A673 (cell line): ENCODE results near the gene GPATCH2L. TPM values are rescaled to one million over a fixed set of nuclear protein-coding genes. Genes with fewer than 3 reads are reported as not detected.

Source experiments
- BruUV-seq: library from RNA; stranded (reverse); fragments of 400-500 nt; replicated peaks from 2 replicates; lab custom pipeline; 2021; lab: Mats Ljungman, UMichigan
- CTCF ChIA-PET: fragments of 300-600 bp; sonication (Branson Sonifier 250); formaldehyde crosslinking; loops from one replicate; lab custom pipeline; 2022; ENCODE audit warnings: antibody characterized with exemption; lab: Charles Lee
- POLR2A ChIA-PET: fragments of 300-600 bp; sonication (Branson Sonifier 250); formaldehyde crosslinking; loops from one replicate; lab custom pipeline; 2022; ENCODE audit warnings: antibody characterized with exemption; ENCODE audit not compliant: low non-redundant PET; lab: Charles Lee
- DNase-seq: peaks from one replicate; pipeline ENCODE4 v3.0.0-alpha.2; 2015; ENCODE audit warnings: low spot score
- H3K27ac ChIP-seq: fragments of 200-600 bp; sonication (generic); 2 replicates; pipeline ENCODE4 v1.5.1; 2016; ENCODE audit warnings: mixed run types, low read depth, mild to moderate bottlenecking, mixed read lengths, antibody characterized with exemption, low read length; ENCODE audit not compliant: poor library complexity, severe bottlenecking
- H3K27me3 ChIP-seq: fragments of 200-600 bp; sonication (generic); replicated peaks from 2 replicates; pipeline ENCODE4 v1.6.1; 2017; ENCODE audit warnings: mixed run types, low read depth, mild to moderate bottlenecking, mixed read lengths, antibody characterized with exemption, low read length; ENCODE audit not compliant: insufficient read depth, poor library complexity
- H3K36me3 ChIP-seq: fragments of 200-600 bp; sonication (generic); 2 replicates; pipeline ENCODE4 v1.6.1; 2016; ENCODE audit warnings: mixed run types, mild to moderate bottlenecking, mixed read lengths, antibody characterized with exemption, low read length; ENCODE audit not compliant: insufficient read depth, poor library complexity, severe bottlenecking
- H3K4me1 ChIP-seq: fragments of 200-600 bp; sonication (generic); 2 replicates; pipeline ENCODE4 v1.6.1; 2017; ENCODE audit warnings: mixed run types, mild to moderate bottlenecking, mixed read lengths, antibody characterized with exemption, low read length; ENCODE audit not compliant: insufficient read depth, poor library complexity, severe bottlenecking
- H3K4me3 ChIP-seq: fragments of 200-600 bp; sonication (generic); 2 replicates; pipeline ENCODE4 v1.5.1; 2016; ENCODE audit warnings: low read depth, mixed run types, mild to moderate bottlenecking, mixed read lengths, low read length; ENCODE audit not compliant: poor library complexity, severe bottlenecking
- H3K9me3 ChIP-seq: fragments of 200-600 bp; sonication (generic); 2 replicates; pipeline ENCODE4 v1.6.1; 2016; ENCODE audit warnings: mixed run types, low read depth, mild to moderate bottlenecking, mixed read lengths, antibody characterized with exemption, low read length; ENCODE audit not compliant: poor library complexity, severe bottlenecking
- CTCF ChIP-seq: fragments of 300-800, 200-600 bp; sonication (generic); conservative IDR thresholded peaks from 2 replicates; pipeline ENCODE4 v1.5.1; 2017; ENCODE audit warnings: low read depth, mild to moderate bottlenecking, antibody characterized with exemption, low read length, moderate library complexity, mixed read lengths
- EZH2 ChIP-seq: fragments of 200-600 bp; sonication (generic); IDR thresholded peaks from 2 replicates; pipeline ENCODE4 v1.6.1; 2017; ENCODE audit warnings: borderline replicate concordance, low read depth, mild to moderate bottlenecking, mixed read lengths, antibody characterized with exemption, low read length; ENCODE audit not compliant: poor library complexity, severe bottlenecking
- intact Hi-C: fragments of 100-400 bp; cut with micrococcal nuclease; formaldehyde crosslinking; loops from one replicate; pipeline ENCODE4 v1.10.0; 2022; ENCODE audit not compliant: unreplicated experiment
- total RNA-seq: library from RNA; stranded (reverse); gene quantifications from 2 replicates; pipeline ENCODE4 v1.2.3, GENCODE V29; 2021

Gene GPATCH2L
- total RNA-seq, 1 experiment from 2014 or later: 60.3 TPM

- no TSS peak for BruUV-seq
- POLR2A ChIA-PET: no interaction called here
Observed at GRCh38 chr14:76152333-76152681, 585 bp downstream of the GPATCH2L start.

GRCh38 chr14:76153919-76154318 lies 2.2 kb downstream of the GPATCH2L start:
- H3K9me3 ChIP-seq: no peaks in the 10 kb centered on the region
- DNase-seq: no peak
- peaks cover 20% of the 10 kb centered on the region for H3K4me1 ChIP-seq
- no peak overlapping the region for H3K4me3 ChIP-seq
- H3K27me3 ChIP-seq: peaks cover 8% of the 10 kb centered on the region
- intact Hi-C loops: no loop called here
- TF ChIP-seq EZH2: no peak
- no peak for TF ChIP-seq CTCF
- H3K36me3 ChIP-seq: peaks cover 29% of the 10 kb centered on the region
- no peak overlapping the region for H3K27ac ChIP-seq
- POLR2A ChIA-PET: no interaction called here
- CTCF ChIA-PET: no interaction called here
- BruUV-seq: no TSS peak

More at GRCh38 chr14:76152333-76152681, 585 bp downstream of the GPATCH2L start:
- CTCF ChIA-PET: no interaction called here
- H3K36me3 ChIP-seq: peaks cover 20% of the 10 kb centered on the region
- intact Hi-C loops: no loop called here
- peak overlapping the region; percentile 84 for H3K4me3 ChIP-seq
- H3K9me3 ChIP-seq: no peaks in the 10 kb centered on the region
- peaks cover 20% of the 10 kb centered on the region for H3K4me1 ChIP-seq
- DNase-seq: peak; percentile 69
- peak overlapping the region; percentile 84 for H3K27ac ChIP-seq
- H3K27me3 ChIP-seq: peaks cover 21% of the 10 kb centered on the region
- no peak for TF ChIP-seq CTCF
- no peak for TF ChIP-seq EZH2

GRCh38 chr14:76154539-76155126 lies 2.9 kb downstream of the GPATCH2L start:
- H3K4me1 ChIP-seq: peaks cover 20% of the 10 kb centered on the region
- ChIA-PET POLR2A (no interaction called here), CTCF (no interaction called here)
- TF ChIP-seq CTCF: no peak
- TF ChIP-seq EZH2: no peak
- no peak overlapping the region for H3K27ac ChIP-seq
- no peak for DNase-seq
- peaks cover 3% of the 10 kb centered on the region for H3K27me3 ChIP-seq
- no peaks in the 10 kb centered on the region for H3K9me3 ChIP-seq
- intact Hi-C loops: no loop called here
- H3K4me3 ChIP-seq: no peak overlapping the region
- no TSS peak for BruUV-seq
- H3K36me3 ChIP-seq: peaks cover 33% of the 10 kb centered on the region
